ENCODE results near the gene DDX28. TPM values are rescaled to one million over a fixed set of nuclear protein-coding genes. Genes with fewer than 3 reads are reported as not detected.

The DDX28 gene
- total and polyA plus RNA-seq, 9 of the 15 experiments (the other 6 are each of a cell fraction or from before 2014, with no cell fraction given), result 2.8 to 24.5 (median 15.9) TPM

- TF ChIP-seq, protein P1, sequence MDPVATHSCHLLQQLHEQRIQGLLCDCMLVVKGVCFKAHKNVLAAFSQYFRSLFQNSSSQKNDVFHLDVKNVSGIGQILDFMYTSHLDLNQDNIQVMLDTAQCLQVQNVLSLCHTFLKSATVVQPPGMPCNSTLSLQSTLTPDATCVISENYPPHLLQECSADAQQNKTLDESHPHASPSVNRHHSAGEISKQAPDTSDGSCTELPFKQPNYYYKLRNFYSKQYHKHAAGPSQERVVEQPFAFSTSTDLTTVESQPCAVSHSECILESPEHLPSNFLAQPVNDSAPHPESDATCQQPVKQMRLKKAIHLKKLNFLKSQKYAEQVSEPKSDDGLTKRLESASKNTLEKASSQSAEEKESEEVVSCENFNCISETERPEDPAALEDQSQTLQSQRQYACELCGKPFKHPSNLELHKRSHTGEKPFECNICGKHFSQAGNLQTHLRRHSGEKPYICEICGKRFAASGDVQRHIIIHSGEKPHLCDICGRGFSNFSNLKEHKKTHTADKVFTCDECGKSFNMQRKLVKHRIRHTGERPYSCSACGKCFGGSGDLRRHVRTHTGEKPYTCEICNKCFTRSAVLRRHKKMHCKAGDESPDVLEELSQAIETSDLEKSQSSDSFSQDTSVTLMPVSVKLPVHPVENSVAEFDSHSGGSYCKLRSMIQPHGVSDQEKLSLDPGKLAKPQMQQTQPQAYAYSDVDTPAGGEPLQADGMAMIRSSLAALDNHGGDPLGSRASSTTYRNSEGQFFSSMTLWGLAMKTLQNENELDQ (CRISPR knock-in tag; IDR thresholded peaks at IDR 0.05; ENCODE audit: borderline replicate concordance), result no peak
- TF ChIP-seq NCOA1 (IDR thresholded peaks at IDR 0.05; ENCODE audit: low read depth) (0 out of 2 replicates have a peak, but pooled peaks have one; percentile 21), KDM2B (CRISPR knock-in tag; IDR thresholded peaks at IDR 0.05) (peak; percentile 40; the same call in 1 of the 2 replicates), ZNF263 (CRISPR knock-in tag; IDR thresholded peaks at IDR 0.05; ENCODE audit: borderline replicate concordance) (peak; percentile 100), ILF3 (IDR thresholded peaks at IDR 0.05; ENCODE audit: borderline replicate concordance) (no peak), SREBF2 (CRISPR knock-in tag; IDR thresholded peaks at IDR 0.05) (no peak), ZNF174 (CRISPR knock-in tag; IDR thresholded peaks at IDR 0.05) (0 out of 2 replicates have a peak, but pooled peaks have one; percentile 51), NUFIP1 (IDR thresholded peaks at IDR 0.05; ENCODE audit: partially characterized antibody) (no peak), YBX1 (IDR thresholded peaks at IDR 0.05) (no peak), ZNF175 (CRISPR knock-in tag; IDR thresholded peaks at IDR 0.05; ENCODE audit: low read depth) (no peak), TCF7L2 (IDR thresholded peaks at IDR 0.05; ENCODE audit: low read depth, low read length) (no peak), MCM2 (IDR thresholded peaks at IDR 0.05; ENCODE audit: low read depth) (no peak), TOE1 (IDR thresholded peaks at IDR 0.05; ENCODE audit: borderline replicate concordance) (peak; percentile 62; the same call in 1 of the 2 replicates), TOE1 (CRISPR knock-in tag; IDR thresholded peaks at IDR 0.05; ENCODE audit: borderline replicate concordance, low read depth) (no peak), STAT6 (CRISPR knock-in tag; IDR thresholded peaks at IDR 0.05) (0 out of 2 replicates have a peak, but pooled peaks have one; percentile 25), CLOCK (CRISPR knock-in tag; IDR thresholded peaks at IDR 0.05; ENCODE audit: borderline replicate concordance) (peak; percentile 69; the same call in 1 of the 2 replicates)
Measured at GRCh38 chr16:67993207-67994039, 29.6 kb downstream of the DDX28 start (continued).

Measured in K562 (cell line).